Transverse colon (tissue), 4 donors: Measurements from ENCODE around the gene SORCS3. TPM values are rescaled to one million over a fixed set of nuclear protein-coding genes. Genes with fewer than 3 reads are reported as not detected.

Source experiments
- DNase-seq: peaks from one replicate; pipeline ENCODE4 v3.0.0-alpha.2; 2019
- H3K27ac ChIP-seq, 4 donors: fragments of 200-600 bp; sonication (generic); 2 replicates each; pipeline ENCODE4 v1.5.1; 2016 to 2018; ENCODE audit warnings: inconsistent platforms in 4 of 4
- H3K27me3 ChIP-seq: fragments of 200-600 bp; sonication (generic); 2 replicates; pipeline ENCODE4 v1.5.1; 2017; ENCODE audit warnings: inconsistent platforms
- H3K36me3 ChIP-seq, 4 donors: fragments of 200-600 bp; sonication (generic); 2 replicates each; pipeline ENCODE4 v1.5.1; 2017 to 2019; ENCODE audit warnings: inconsistent platforms in 4 of 4
- H3K4me1 ChIP-seq, 4 donors: fragments of 200-600 bp; sonication (generic); 2 replicates each; pipeline ENCODE4 v1.5.1; 2017 to 2020; ENCODE audit warnings: inconsistent platforms in 4 of 4
- H3K4me3 ChIP-seq, 4 donors: fragments of 200-600 bp; sonication (generic); 1 replicate in 1 of 4; 2 replicates in 3 of 4; pipeline versions ENCODE4 v1.5.1 to v1.6.1; 2017 to 2019; ENCODE audit warnings: inconsistent platforms in 4 of 4
- H3K9me3 ChIP-seq, 2 donors: fragments of 200-600 bp; sonication (generic); 2 replicates each; pipeline ENCODE4 v1.5.1; 2017 to 2019; ENCODE audit warnings: inconsistent platforms in 2 of 2
- CTCF ChIP-seq, 5 experiments: fragments of 200-600 bp in 3 of 5; fragments of 450-650 bp in 2 of 5; sonication (generic) in 3 of 5; IDR thresholded peaks; 1 replicate in 2 of 5; 2 replicates in 3 of 5; pipeline ENCODE4 v1.5.1; 2016 to 2017; ENCODE audit warnings: antibody characterized with exemption in 5 of 5, inconsistent platforms in 3 of 5, mild to moderate bottlenecking in 2 of 5, moderate library complexity in 1 of 5
- EP300 ChIP-seq: sonication (generic); formaldehyde crosslinking; IDR thresholded peaks from one replicate; pipeline ENCODE4 v1.6.1; 2017; ENCODE audit warnings: antibody characterized with exemption, low read depth
- POLR2A ChIP-seq: fragments of 450-650 bp; IDR thresholded peaks from one replicate; pipeline ENCODE4 v1.6.1; 2016; ENCODE audit warnings: antibody characterized with exemption, mild to moderate bottlenecking, moderate library complexity
- POLR2AphosphoS5 ChIP-seq, 3 donors: sonication (generic); formaldehyde crosslinking; IDR thresholded peaks; one replicate each; pipeline ENCODE4 v1.6.1; 2016; ENCODE audit warnings: antibody characterized with exemption in 3 of 3
- WGBS, 2 donors: methylation state at CpG; one replicate each; pipeline ENCODE4 v1.1.5; 2018; ENCODE audit warnings: low coverage in 1 of 2; 5-methylcytosine and 5-hydroxymethylcytosine counted together
- in situ Hi-C, 4 donors: fragments of 200-750 bp; cut with MboI; loops; one replicate each; pipeline versions ENCODE4 v1.15.0 to v1.15.1; 2017; ENCODE audit warnings: low sequenced_read_pairs in 3 of 4, low pct_ligation_motif_present in 1 of 4, low pct_unique_long_range_greater_than_20kb in 1 of 4
- intact Hi-C: fragments of 100-400 bp; cut with DNase I; formaldehyde crosslinking; loops from one replicate; pipeline ENCODE4 v1.15.1; 2023; ENCODE audit warnings: low total_unique reads
- total RNA-seq, 4 donors: library from RNA; depleted of rRNA; stranded (reverse); fragments of >200 nt; gene quantifications; one replicate each; pipeline ENCODE4 v1.1.0, GENCODE V29; 2016

SORCS3 gene
- total RNA-seq, 4 donors from 2014 or later, result 0.14 to 0.32 TPM; not detected in 2

- no peaks in the 10 kb centered on the region for H3K9me3 ChIP-seq
- H3K27ac ChIP-seq, result no peak overlapping the region
- H3K27me3 ChIP-seq, result no peaks in the 10 kb centered on the region
- no peaks in the 10 kb centered on the region for H3K36me3 ChIP-seq
- H3K4me1 ChIP-seq, result no peaks in the 10 kb centered on the region
- WGBS, 2 donors, result 65% methylated on average over 1 of the region's 1 CpG; no CpG with 5 or more reads in 1 of the 2 donors
- no peak for DNase-seq
- H3K4me3 ChIP-seq, result no peak overlapping the region
- intact Hi-C loops, result no loop called here
- in situ Hi-C loops, result no loop called here
- TF ChIP-seq POLR2AphosphoS5 (IDR thresholded peaks at IDR 0.05) (no peak), POLR2A (no peak), CTCF (IDR thresholded peaks at IDR 0.05) (no peak), EP300 (no peak)
Observed at GRCh38 chr10:104744052-104744451, 103.0 kb downstream of the SORCS3 start.

DNA sequence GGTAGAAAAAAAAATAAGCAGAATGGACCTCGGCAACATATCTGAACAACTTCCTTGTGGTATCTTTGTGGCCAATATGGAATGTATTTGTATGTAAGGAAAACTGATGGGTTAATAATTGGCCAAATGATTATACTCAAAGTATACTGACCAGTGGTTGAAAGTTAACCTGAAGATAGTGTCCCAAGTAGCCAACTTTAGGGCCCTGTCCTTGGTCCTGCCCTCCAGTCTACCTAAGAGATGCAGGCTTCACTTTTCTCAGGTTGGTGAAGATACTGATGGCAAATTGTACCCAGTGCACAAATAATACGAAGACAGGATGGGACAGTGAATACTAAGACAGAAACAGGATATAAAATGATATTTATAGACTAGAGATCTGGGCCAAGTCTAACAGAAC lies 109.2 kb downstream of the SORCS3 start:
- Histone ChIP-seq H3K36me3 (no peaks in the 10 kb centered on the region), H3K4me3 (no peak overlapping the region), H3K4me1 (no peaks in the 10 kb centered on the region), H3K9me3 (no peaks in the 10 kb centered on the region), H3K27me3 (no peaks in the 10 kb centered on the region), H3K27ac (no peak overlapping the region)
- DNase-seq, result no peak
- 53 to 55% methylated on average over 2 of the region's 2 CpGs for WGBS, 2 donors
- in situ Hi-C loops (no loop called here), intact Hi-C loops (no loop called here)
- TF ChIP-seq POLR2AphosphoS5 (IDR thresholded peaks at IDR 0.05) (no peak), EP300 (no peak), POLR2A (no peak), CTCF (IDR thresholded peaks at IDR 0.05) (no peak)

- Histone ChIP-seq H3K4me1 (no peaks in the 10 kb centered on the region), H3K27ac (no peak overlapping the region), H3K9me3 (no peaks in the 10 kb centered on the region), H3K36me3 (no peaks in the 10 kb centered on the region), H3K4me3 (no peak overlapping the region), H3K27me3 (no peaks in the 10 kb centered on the region)
- intact Hi-C loops, result no loop called here
- DNase-seq, result no peak
- in situ Hi-C loops, result no loop called here
- no peak for TF ChIP-seq CTCF (IDR thresholded peaks at IDR 0.05)
- TF ChIP-seq POLR2AphosphoS5 (IDR thresholded peaks at IDR 0.05), result no peak
- no peak for TF ChIP-seq EP300
- no peak for TF ChIP-seq POLR2A
- WGBS, 2 donors, result 66 to 71% methylated on average over 2 to 4 of the region's 4 CpGs
Observed at GRCh38 chr10:104762793-104763192, 121.7 kb downstream of the SORCS3 start.

DNA sequence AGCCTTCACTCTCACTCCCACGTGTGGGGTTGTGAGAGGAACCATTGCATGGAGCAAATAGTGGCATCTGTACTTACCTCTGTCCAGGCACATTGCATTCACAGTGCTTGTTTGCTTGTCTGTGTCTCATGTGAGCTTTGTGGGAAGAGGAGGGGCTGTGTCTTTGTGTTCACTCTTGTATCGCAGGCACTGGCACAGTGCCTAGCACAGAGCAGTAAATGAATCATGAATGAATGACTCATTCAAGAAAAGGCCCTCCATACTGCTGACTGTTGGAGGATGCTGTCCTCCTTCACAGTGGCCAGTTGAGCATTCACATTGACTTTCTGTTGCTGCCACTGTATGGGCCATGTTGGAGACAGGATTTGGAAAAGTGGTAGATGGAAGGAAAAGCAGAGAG lies 125.3 kb downstream of the SORCS3 start:
- intact Hi-C loops, result no loop called here

GRCh38 chr10:104767282-104767681 lies 126.2 kb downstream of the SORCS3 start:
- 34% methylated on average over 2 of the region's 2 CpGs; no CpG with 5 or more reads in 1 of the 2 donors for WGBS, 2 donors
- TF ChIP-seq POLR2A (no peak), POLR2AphosphoS5 (IDR thresholded peaks at IDR 0.05) (no peak), EP300 (no peak), CTCF (IDR thresholded peaks at IDR 0.05) (no peak)
- Histone ChIP-seq H3K9me3 (no peaks in the 10 kb centered on the region), H3K36me3 (no peaks in the 10 kb centered on the region), H3K4me1 (no peaks in the 10 kb centered on the region), H3K4me3 (no peak overlapping the region), H3K27ac (no peak overlapping the region), H3K27me3 (no peaks in the 10 kb centered on the region)
- intact Hi-C loops (no loop called here), in situ Hi-C loops (no loop called here)
- DNase-seq, result no peak

More for the DNA sequence above, 125.3 kb downstream of the SORCS3 start:
- Histone ChIP-seq H3K4me3 (no peak overlapping the region), H3K27me3 (no peaks in the 10 kb centered on the region), H3K4me1 (no peaks in the 10 kb centered on the region), H3K9me3 (no peaks in the 10 kb centered on the region), H3K27ac (no peak overlapping the region), H3K36me3 (no peaks in the 10 kb centered on the region)
- in situ Hi-C loops, result no loop called here
- no peak for DNase-seq
- WGBS, 2 donors, result 21% methylated on average over 2 of the region's 2 CpGs; no CpG with 5 or more reads in 1 of the 2 donors
- no peak for TF ChIP-seq EP300
